Neural progenitor cell (in vitro differentiated cells): Measurements from ENCODE around the gene IL9R. TPM values are rescaled to one million over a fixed set of nuclear protein-coding genes. Genes with fewer than 3 reads are reported as not detected.
A peak's percentile ranks its signal among the peaks of the same experiment; 100 is the strongest.

Experiments
- DNase-seq: peaks from one replicate; pipeline ENCODE4 v3.0.0-alpha.2; 2016; ENCODE audit warnings: low spot score
- H2AFZ ChIP-seq: fragments of 200-600 bp; sonication (generic); replicated peaks from 2 replicates; pipeline ENCODE4 v1.6.1; 2016; ENCODE audit warnings: antibody characterized with exemption
- H3F3A ChIP-seq: fragments of 200-600 bp; sonication (generic); 2 replicates; pipeline ENCODE4 v1.6.1; 2016; ENCODE audit warnings: antibody characterized with exemption, low read depth
- H3K27ac ChIP-seq: fragments of 200-600 bp; sonication (generic); 2 replicates; pipeline ENCODE4 v1.5.1; 2016; ENCODE audit warnings: mild to moderate bottlenecking
- H3K27me3 ChIP-seq: fragments of 200-600 bp; sonication (generic); 2 replicates; pipeline ENCODE4 v1.6.1; 2016; ENCODE audit warnings: mild to moderate bottlenecking, moderate library complexity
- H3K36me3 ChIP-seq: fragments of 200-600 bp; sonication (generic); 2 replicates; pipeline ENCODE4 v1.5.1; 2016
- H3K4me1 ChIP-seq: fragments of 200-600 bp; sonication (generic); 2 replicates; pipeline ENCODE4 v1.6.1; 2016; ENCODE audit warnings: mixed run types
- H3K4me2 ChIP-seq: fragments of 200-600 bp; sonication (generic); 2 replicates; pipeline ENCODE4 v1.6.1; 2016
- H3K4me3 ChIP-seq: fragments of 200-600 bp; sonication (generic); 2 replicates; pipeline ENCODE4 v1.5.1; 2016
- H3K79me2 ChIP-seq: fragments of 200-600 bp; sonication (generic); 2 replicates; pipeline ENCODE4 v1.6.1; 2016; ENCODE audit warnings: low read depth
- H3K9ac ChIP-seq: fragments of 200-600 bp; sonication (generic); 2 replicates; pipeline ENCODE4 v1.6.1; 2016
- H3K9me3 ChIP-seq: fragments of 200-600 bp; sonication (generic); 2 replicates; pipeline ENCODE4 v1.5.1; 2016; ENCODE audit warnings: low read depth
- H4K20me1 ChIP-seq: fragments of 200-600 bp; sonication (generic); 2 replicates; pipeline ENCODE4 v1.6.1; 2016; ENCODE audit warnings: low read depth
- H3K27ac Mint-ChIP-seq: 3 replicates; pipeline ENCODE4 v1.8.0; 2021; ENCODE audit warnings: mixed read lengths
- H3K27me3 Mint-ChIP-seq: 2 replicates; pipeline ENCODE4 v1.8.0; 2022; ENCODE audit warnings: low read depth, mild to moderate bottlenecking, inconsistent platforms, moderate library complexity, mixed read lengths; ENCODE audit not compliant: insufficient read depth
- H3K36me3 Mint-ChIP-seq: 3 replicates; pipeline ENCODE4 v1.8.0; 2021; ENCODE audit warnings: mixed read lengths
- H3K4me1 Mint-ChIP-seq: 3 replicates; pipeline ENCODE4 v1.8.0; 2021; ENCODE audit warnings: mixed read lengths
- H3K4me3 Mint-ChIP-seq: 3 replicates; pipeline ENCODE4 v1.8.0; 2021; ENCODE audit warnings: mild to moderate bottlenecking, moderate library complexity, mixed read lengths
- H3K9me3 Mint-ChIP-seq: 3 replicates; pipeline ENCODE4 v1.8.0; 2020; ENCODE audit warnings: mixed read lengths
- EZH2 ChIP-seq: fragments of 200-600 bp; sonication (generic); IDR thresholded peaks from 2 replicates; pipeline ENCODE4 v1.6.1; 2017; ENCODE audit warnings: antibody characterized with exemption, mild to moderate bottlenecking, moderate library complexity
- EZH2phosphoT487 ChIP-seq: fragments of 200-600 bp; sonication (generic); IDR thresholded peaks from 2 replicates; pipeline ENCODE4 v1.6.1; 2017; ENCODE audit warnings: antibody characterized with exemption
- total RNA-seq: library from RNA; depleted of rRNA; stranded (reverse); fragments of >200 nt; gene quantifications from 2 replicates; pipeline ENCODE4 v1.2.3, GENCODE V29; 2015; ENCODE audit warnings: low replicate concordance
- TF ChIP-seq, protein P1 (sequence below): fragments of 200-600 bp; sonication (generic); IDR thresholded peaks from 2 replicates; pipeline ENCODE4 v1.5.1; 2017; ENCODE audit warnings: antibody characterized with exemption, mild to moderate bottlenecking

IL9R gene
- total RNA-seq, 1 donor from 2014 or later = not detected

- H3K36me3 Mint-ChIP-seq = no peaks in the 10 kb centered on the region
- Histone ChIP-seq H3K9me3 (no peaks in the 10 kb centered on the region), H3K9ac (no peak overlapping the region), H3K36me3 (no peaks in the 10 kb centered on the region), H3K4me1 (no peaks in the 10 kb centered on the region), H4K20me1 (no peaks in the 10 kb centered on the region), H3K27me3 (no peaks in the 10 kb centered on the region), H3K27ac (no peak overlapping the region), H3K4me2 (no peak overlapping the region), H3K4me3 (no peak overlapping the region), H2AFZ (peak overlapping the region; percentile 72), H3K79me2 (no peaks in the 10 kb centered on the region), H3F3A (no peaks in the 10 kb centered on the region)
- no peak for TF ChIP-seq EZH2phosphoT487
- no peak for TF ChIP-seq EZH2
- TF ChIP-seq, protein P1, sequence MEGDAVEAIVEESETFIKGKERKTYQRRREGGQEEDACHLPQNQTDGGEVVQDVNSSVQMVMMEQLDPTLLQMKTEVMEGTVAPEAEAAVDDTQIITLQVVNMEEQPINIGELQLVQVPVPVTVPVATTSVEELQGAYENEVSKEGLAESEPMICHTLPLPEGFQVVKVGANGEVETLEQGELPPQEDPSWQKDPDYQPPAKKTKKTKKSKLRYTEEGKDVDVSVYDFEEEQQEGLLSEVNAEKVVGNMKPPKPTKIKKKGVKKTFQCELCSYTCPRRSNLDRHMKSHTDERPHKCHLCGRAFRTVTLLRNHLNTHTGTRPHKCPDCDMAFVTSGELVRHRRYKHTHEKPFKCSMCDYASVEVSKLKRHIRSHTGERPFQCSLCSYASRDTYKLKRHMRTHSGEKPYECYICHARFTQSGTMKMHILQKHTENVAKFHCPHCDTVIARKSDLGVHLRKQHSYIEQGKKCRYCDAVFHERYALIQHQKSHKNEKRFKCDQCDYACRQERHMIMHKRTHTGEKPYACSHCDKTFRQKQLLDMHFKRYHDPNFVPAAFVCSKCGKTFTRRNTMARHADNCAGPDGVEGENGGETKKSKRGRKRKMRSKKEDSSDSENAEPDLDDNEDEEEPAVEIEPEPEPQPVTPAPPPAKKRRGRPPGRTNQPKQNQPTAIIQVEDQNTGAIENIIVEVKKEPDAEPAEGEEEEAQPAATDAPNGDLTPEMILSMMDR = no peak
- H3K4me3 Mint-ChIP-seq = no peak overlapping the region
- H3K9me3 Mint-ChIP-seq = peaks cover 10% of the 10 kb centered on the region
- H3K27me3 Mint-ChIP-seq = peaks cover 7% of the 10 kb centered on the region
- no peak for DNase-seq
- no peaks in the 10 kb centered on the region for H3K4me1 Mint-ChIP-seq
- no peak overlapping the region for H3K27ac Mint-ChIP-seq
Observed at GRCh38 chrX:155959018-155959587, 38.4 kb upstream of the IL9R start.

DNA sequence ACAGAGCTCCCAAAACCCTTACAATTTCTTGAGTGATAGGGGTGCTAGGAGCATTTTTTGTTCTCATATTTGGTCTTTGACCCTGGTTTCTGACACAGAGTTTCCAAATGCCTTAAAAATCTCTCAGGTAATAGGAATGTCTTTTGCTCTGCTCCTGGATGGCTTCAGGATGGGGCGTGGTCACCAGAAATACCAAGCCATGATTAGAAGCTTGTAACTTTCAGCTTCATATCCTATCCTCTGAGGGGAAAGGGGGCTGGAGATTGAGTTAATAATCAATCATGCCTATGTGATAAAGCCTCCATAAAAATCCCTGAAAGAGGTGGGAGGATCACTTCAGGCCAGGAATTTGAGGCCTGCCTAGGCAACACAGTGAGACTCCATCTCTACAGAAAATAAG is 34.6 kb upstream of the IL9R start:
- peaks cover 7% of the 10 kb centered on the region for H3K9me3 Mint-ChIP-seq

DNA sequence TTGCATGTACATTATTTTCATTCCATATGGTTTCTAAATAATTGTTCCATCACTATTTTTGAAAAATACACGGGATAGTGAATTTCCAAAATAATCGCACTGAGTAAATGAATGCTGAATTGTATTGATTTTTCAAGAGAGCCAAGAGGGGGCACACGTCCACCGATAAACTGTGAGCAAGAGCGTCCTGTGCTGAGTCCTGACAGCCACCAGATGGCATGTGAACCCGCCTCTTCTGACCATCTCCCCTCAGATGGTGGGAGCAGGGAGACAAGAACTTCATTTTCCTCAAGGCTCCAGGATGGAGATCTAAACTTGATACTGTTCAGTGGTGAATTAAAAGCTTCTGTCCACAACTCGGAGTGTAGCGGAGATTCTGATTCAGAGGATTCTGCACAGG is 30.6 kb upstream of the IL9R start:
- Histone ChIP-seq H3K27ac (no peak overlapping the region), H3F3A (no peaks in the 10 kb centered on the region), H2AFZ (no peak overlapping the region), H4K20me1 (no peaks in the 10 kb centered on the region), H3K27me3 (no peaks in the 10 kb centered on the region), H3K36me3 (no peaks in the 10 kb centered on the region), H3K4me2 (no peak overlapping the region), H3K79me2 (no peaks in the 10 kb centered on the region), H3K9ac (no peak overlapping the region), H3K4me3 (no peak overlapping the region), H3K9me3 (peaks cover 3% of the 10 kb centered on the region), H3K4me1 (no peaks in the 10 kb centered on the region)
- Mint-ChIP-seq H3K27me3 (peaks cover 6% of the 10 kb centered on the region), H3K4me3 (no peak overlapping the region), H3K4me1 (no peaks in the 10 kb centered on the region), H3K27ac (no peak overlapping the region), H3K9me3 (peaks cover 13% of the 10 kb centered on the region), H3K36me3 (no peaks in the 10 kb centered on the region)
- TF ChIP-seq, protein P1 = peak; percentile 60
- TF ChIP-seq EZH2phosphoT487 = no peak
- peak; percentile 67 for DNase-seq

More for the DNA sequence above, 34.6 kb upstream of the IL9R start:
- Histone ChIP-seq H3K9me3 (no peaks in the 10 kb centered on the region), H3K27me3 (no peaks in the 10 kb centered on the region), H4K20me1 (no peaks in the 10 kb centered on the region), H3K36me3 (no peaks in the 10 kb centered on the region), H3K4me1 (no peaks in the 10 kb centered on the region), H3K4me2 (no peak overlapping the region), H3K4me3 (no peak overlapping the region), H3K79me2 (no peaks in the 10 kb centered on the region), H3K27ac (no peak overlapping the region), H3K9ac (no peak overlapping the region), H3F3A (no peaks in the 10 kb centered on the region), H2AFZ (no peak overlapping the region)
- no peaks in the 10 kb centered on the region for H3K36me3 Mint-ChIP-seq
- no peak for DNase-seq
- H3K27ac Mint-ChIP-seq = no peak overlapping the region
- no peaks in the 10 kb centered on the region for H3K4me1 Mint-ChIP-seq
- TF ChIP-seq EZH2 = no peak
- TF ChIP-seq, protein P1 = no peak
- no peak overlapping the region for H3K4me3 Mint-ChIP-seq
- peaks cover 8% of the 10 kb centered on the region for H3K27me3 Mint-ChIP-seq
